NCI-H524 treated with DMSO at 0.1 percent for 48 hours (cell line): Measurements from ENCODE around the gene RNF125.
A peak's percentile ranks its signal among the peaks of the same experiment; 100 is the strongest.
"Not testable (repeated sequence)": the region's sequence is repeated elsewhere in the genome, so short reads cannot be mapped to it uniquely, and the experiment has no call there.

Source experiments
- DNase-seq: peaks from one replicate; lab custom pipeline; 2025; lab: John Stamatoyannopoulos, UW

The RNF125 gene

DNA sequence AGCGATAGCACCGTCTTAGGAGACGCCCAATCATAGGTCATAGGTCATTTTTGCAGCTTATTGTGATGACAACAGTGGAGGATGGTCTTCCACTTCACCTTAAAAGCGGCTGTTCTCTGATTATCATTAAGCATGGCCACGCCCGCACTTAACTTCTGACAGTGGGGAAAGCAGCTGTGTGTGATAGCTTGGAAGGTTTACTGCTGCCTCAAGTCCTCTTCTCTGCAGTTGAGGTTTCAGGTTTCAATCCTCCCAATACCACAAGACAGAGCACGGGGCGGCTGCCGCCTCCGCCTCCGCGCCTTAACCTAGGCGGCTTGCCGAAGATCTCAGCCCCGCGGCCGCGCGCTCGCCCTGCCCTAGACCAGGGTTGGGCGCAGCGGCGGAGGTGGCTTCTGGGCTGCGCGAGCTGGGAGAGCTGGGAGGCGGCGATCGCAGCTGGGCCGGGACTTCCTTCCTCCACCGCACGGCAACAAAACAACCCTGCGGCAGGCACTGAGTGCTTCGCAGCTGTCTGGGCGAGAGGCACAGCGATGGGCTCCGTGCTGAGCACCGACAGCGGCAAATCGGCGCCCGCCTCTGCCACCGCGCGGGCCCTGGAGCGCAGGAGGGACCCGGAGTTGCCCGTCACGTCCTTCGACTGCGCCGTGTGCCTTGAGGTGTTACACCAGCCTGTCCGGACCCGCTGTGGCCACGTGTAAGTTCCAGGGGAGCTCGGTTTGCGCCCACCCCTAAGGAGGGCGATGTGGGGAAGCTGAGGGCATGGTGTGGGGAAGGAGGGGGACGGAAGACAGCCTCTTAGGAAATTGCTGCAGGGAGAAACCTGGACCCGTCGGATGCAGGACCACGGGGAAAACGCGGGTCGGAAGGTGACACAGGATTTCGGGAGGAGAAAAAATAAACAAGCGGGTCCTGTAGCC, at the start of gene RNF125:
TSS of gene RNF125 (plus strand) at position 495 of the 920 bp plus-strand sequence. CDS start at position 534, 39 bp downstream.
- peak; percentile 83 for DNase-seq

- no peak for DNase-seq
These were observed 48.0 kb upstream of the RNF125 start for GRCh38 chr18:31970617-31971016.

GRCh38 chr18:31973929-31974546, 44.6 kb upstream of the RNF125 start:
- no peak for DNase-seq

DNA sequence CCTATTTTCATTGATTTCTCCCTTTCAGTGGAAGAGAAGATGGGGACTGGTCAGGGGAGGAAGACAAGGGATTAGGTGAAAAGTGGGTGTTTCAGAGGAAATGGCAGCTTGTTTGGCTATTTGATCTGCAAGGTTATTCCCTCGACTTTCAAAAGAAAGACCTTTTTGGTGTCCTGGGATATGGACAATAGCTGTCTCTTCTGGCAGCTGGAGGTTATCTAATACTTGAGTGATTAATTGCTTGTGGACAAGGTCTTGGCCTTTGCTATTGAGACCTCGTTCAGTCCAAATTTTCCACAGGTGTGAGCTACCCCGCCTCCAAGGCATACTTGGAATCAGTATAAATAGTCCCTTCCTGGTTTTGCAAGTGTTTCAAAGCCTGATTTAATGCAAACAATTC, 42.4 kb upstream of the RNF125 start:
- DNase-seq = no peak

DNA sequence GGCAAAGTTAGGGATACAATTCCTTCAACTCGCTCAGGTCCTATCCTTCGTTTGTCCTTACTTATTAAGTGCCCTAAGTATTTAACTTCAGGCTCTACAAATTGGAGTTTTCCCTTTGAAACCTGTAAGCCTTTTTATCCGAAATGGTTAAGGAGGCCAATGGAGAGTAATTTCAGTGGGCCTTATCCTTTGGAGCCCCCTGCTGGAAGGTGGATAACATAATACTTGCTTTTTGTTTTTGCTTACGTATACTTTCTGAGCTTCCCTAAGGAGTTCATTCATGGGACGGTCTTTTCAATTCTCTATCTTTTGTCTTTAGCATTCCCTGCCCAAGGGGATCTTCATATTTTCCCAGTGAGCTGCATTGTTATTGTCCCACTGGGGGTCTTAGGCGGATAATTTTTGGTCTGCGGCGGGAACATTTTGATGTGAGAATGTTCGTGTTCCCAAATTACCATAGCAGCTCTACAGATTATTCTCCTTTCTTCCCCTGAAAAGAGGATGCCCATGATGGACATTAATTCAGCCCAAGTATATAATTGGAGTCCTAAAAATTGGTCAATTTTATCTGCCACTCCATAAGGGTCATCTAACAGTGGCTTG, 41.3 kb upstream of the RNF125 start:
- DNase-seq = no peak

- no peak for DNase-seq
These were observed 40.0 kb upstream of the RNF125 start for GRCh38 chr18:31978616-31979015.

DNA sequence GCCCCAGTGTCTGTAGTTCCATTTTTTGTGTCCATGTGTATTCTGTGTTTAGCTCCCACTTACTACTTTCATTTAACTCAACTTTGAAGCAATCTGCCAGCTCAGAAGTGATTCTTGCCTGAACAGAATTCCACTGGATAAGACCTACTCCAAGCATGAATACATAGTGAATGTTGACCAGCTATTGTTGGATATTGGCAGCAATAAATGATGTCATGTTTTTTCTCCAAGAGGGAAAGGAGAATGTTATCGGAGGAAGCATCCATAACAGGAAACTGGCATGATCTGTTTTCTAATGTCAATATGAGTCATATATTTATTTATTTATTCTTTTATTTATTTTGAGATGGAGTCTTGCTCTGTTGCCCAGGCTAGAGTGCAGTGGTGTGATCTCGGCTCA, 38.9 kb upstream of the RNF125 start:
- no peak for DNase-seq

DNA sequence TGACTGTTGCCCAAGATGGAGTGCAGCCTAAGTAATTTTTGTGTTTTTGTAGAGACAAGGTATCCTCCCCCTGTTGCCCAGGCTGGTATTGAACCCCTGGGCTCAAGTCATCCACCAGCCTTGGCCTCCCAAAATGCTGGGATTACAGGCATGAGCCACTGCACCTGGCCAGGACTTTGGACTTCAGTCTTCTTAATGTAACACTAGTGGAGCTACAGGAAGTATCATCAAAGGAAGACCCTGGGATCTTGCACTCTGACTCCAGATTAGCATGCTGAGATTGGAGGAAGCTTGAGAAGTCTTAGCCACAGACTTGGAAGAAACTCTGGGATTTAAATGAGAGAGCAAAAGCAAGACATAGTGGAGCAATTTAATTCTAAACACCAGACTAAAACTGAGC, 37.8 kb upstream of the RNF125 start:
- no peak for DNase-seq

GRCh38 chr18:31983020-31983419, 35.6 kb upstream of the RNF125 start:
- DNase-seq = no peak

DNA sequence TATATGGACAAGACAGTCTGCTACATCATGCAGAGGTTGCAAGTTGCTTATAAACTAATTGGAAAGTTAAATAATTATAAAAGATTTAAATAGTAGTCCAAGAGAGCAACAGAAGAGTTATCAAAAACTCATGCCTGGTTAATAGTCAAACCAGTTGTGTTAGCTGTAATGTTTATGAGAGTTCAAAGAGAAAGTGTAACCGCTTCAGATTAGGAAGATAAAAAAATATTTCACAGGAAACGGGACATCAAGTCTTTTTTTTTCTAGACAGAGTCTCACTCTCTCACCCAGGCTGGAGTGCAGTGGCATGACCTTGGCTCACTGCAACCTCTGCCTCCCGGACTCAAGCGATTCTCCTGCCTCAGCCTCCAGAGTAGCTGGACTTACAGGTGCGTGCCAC, 34.6 kb upstream of the RNF125 start:
- DNase-seq = no peak

DNA sequence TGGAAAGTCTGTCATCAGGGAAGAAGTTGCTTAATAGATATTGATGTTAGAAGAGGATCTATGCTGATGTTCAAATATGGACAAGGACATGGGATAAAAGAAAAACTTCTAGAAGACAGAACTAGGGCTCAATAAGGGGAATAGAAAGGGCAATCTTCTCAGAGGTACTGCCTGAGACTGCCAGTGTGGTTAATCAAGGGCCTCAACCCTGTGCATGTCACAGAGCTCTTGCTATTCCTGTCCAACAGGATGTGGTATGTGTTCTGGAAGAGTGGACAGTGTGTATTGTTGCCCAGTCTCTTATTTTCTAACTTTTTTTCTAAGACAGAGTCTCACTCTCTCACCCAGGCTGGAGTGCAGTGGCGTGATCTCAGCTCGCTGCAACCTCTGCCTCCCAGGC, 27.8 kb upstream of the RNF125 start:
- no peak for DNase-seq

GRCh38 chr18:31996007-31996406, 22.6 kb upstream of the RNF125 start:
- no peak for DNase-seq

DNA sequence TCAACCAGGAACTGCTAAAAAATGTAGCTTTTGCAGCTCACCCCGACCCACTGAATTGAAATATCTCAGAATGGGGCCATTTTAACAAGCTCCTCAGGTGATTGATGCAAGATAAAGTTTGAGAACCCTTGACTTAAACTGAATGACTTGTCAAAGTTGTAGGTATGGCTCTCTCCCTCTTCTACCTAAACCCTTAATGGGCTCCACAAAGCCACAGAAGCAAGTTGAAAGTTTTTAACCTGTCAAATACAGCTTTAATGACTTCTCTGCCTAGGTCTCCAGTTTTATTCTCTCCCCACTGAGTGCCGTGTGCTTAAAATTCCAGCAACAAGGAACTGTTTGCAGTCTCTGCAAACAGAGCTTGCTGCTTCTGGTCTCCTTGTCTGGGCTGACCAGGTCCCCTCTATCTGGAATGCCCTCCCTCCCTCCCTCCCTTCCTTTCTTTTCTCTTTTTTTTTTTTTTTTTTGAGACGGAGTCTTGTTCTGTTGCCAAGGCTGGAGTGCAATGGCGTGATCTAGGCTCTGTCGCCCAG, 19.7 kb upstream of the RNF125 start:
- no peak for DNase-seq

- not testable (repeated sequence) for DNase-seq
These were observed 17.5 kb upstream of the RNF125 start for GRCh38 chr18:32001141-32001540.

DNA sequence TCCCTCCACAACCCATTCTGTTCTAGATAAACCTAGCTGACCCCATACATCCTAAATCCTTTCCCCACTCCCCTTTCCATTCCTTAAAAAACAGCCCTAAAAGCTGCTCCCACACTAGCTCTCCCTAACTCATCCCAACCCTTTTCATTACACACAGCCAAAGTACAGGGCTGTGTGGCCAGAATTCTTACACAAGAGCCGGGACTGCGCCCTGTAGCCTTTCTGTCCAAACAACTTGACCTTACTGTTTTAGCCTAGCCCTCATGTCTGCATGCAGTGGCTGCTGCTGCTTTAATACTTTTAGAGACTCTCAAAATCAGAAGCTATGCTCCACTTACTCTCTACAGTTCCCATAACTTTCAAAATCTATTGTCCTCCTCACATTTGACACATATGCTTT, 14.8 kb upstream of the RNF125 start:
- not testable (repeated sequence) for DNase-seq

DNA sequence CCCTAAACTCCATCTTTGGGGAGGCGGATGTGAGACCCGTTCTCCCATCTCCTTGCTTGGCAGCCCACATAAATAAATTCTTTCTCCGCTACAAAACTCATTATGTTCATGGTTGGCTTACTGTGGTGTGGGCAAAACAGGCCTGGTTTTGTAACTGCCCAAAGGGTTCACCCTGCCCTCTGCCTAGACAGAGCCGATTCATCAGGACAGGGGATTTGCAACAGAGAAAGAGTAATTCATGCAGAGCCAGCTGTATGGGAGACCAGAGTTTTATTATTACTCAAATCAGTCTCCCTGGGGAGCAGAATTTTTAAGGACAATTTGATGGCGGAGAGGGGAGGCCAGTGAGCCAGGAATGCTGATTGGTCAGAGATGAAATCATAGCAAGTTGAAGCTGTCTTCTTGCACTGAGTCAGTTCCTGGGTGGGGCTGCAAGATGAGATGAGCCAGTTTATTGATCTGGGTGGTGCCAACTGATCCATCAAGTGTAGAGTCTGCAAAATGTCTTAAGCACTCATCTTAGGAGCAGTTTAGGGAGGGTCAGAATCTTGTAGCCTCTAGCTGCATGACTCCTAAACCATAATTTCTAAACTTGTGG, 8.4 kb upstream of the RNF125 start:
- DNase-seq = no peak

GRCh38 chr18:32011193-32011592, 7.4 kb upstream of the RNF125 start:
- no peak for DNase-seq

GRCh38 chr18:32019251-32019948, 775 bp downstream of the RNF125 start:
- no peak for DNase-seq

GRCh38 chr18:32019949-32020625, 1.5 kb downstream of the RNF125 start:
- DNase-seq = not testable (repeated sequence)

GRCh38 chr18:32021756-32022564, 3.3 kb downstream of the RNF125 start:
- DNase-seq = peak; percentile 42
